ENCODE results near the gene AFAP1. TPM values are rescaled to one million over a fixed set of nuclear protein-coding genes. Genes with fewer than 3 reads are reported as not detected.

AFAP1 gene
- total and polyA plus RNA-seq, 2 donors (not counting 3 experiments of a cell fraction or from before 2014, with no cell fraction given) = 32.3 to 103 TPM

GRCh38 chr4:7737268-7737645, 202.4 kb downstream of the AFAP1 start:
- no peaks in the 10 kb centered on the region for H3K9me1 ChIP-seq (replicated peaks; ENCODE audit: control insufficient read depth, extremely low read depth, insufficient read depth, low read length)
- no peaks in the 10 kb centered on the region for H3K79me2 ChIP-seq (ENCODE audit: control insufficient read depth, insufficient read depth, low read length)
- no peak for FAIRE-seq
- no peaks in the 10 kb centered on the region for H3K36me3 ChIP-seq (ENCODE audit: control insufficient read depth in 2 of 2, extremely low read depth in 1 of 2, insufficient read depth in 2 of 2, low read length in 2 of 2)
- H3K27me3 ChIP-seq (ENCODE audit: control insufficient read depth in 2 of 2, insufficient read depth in 2 of 2, low read length in 2 of 2) = peaks cover 0 to 3% of the 10 kb centered on the region in 2 experiments
- no peaks in the 10 kb centered on the region for H3K4me1 ChIP-seq (ENCODE audit: control insufficient read depth, extremely low read depth, insufficient read depth, low read length)
- H2AFZ ChIP-seq (ENCODE audit: low read depth, low read length) = no peak overlapping the region
- POLR2A ChIA-PET = no interaction called here
- dilution Hi-C loops (cut with MboI; ENCODE audit: extremely low pct_ligation_motif_present, low sequenced_read_pairs) = no loop called here
- intact Hi-C loops (cut with micrococcal nuclease) = no loop called here
- H3K4me2 ChIP-seq (ENCODE audit: insufficient read depth, low read length) = no peak overlapping the region
- no peak overlapping the region for H3K27ac ChIP-seq (ENCODE audit: insufficient read depth, low read depth, low read length)
- H4K20me1 ChIP-seq (replicated peaks; ENCODE audit: control insufficient read depth, extremely low read depth, insufficient read depth, low read length) = no peaks in the 10 kb centered on the region
- CTCF ChIA-PET = no interaction called here
- no peak for DNase-seq (ENCODE audit: low read depth, low spot score)
- no TSS peak for BruUV-seq (replicated peaks)
- no peaks in the 10 kb centered on the region for H3K9me3 ChIP-seq (replicated peaks; ENCODE audit: control insufficient read depth, insufficient read depth, low read length)
- no peak overlapping the region for H3K4me3 ChIP-seq (replicated peaks in 1 of 3; ENCODE audit: insufficient read depth in 1 of 3, low read depth in 1 of 3, low read length in 3 of 3)
- no peak overlapping the region for H3K9ac ChIP-seq (replicated peaks; ENCODE audit: extremely low read depth, insufficient read depth, low read length)
- TF ChIP-seq FOS (IDR thresholded peaks at IDR 0.05; ENCODE audit: borderline replicate concordance, insufficient read depth, low read length) = no peak
- TF ChIP-seq MAX (IDR thresholded peaks at IDR 0.05; ENCODE audit: insufficient read depth, insufficient read length) = no peak

- TF ChIP-seq POLR2AphosphoS5 (IDR thresholded peaks at IDR 0.05; ENCODE audit: insufficient read depth, low read depth, low read length) (no peak), FOS (IDR thresholded peaks at IDR 0.05; ENCODE audit: borderline replicate concordance, insufficient read depth, low read length) (peak; percentile 17)
- no peak overlapping the region for H3K9ac ChIP-seq (replicated peaks; ENCODE audit: extremely low read depth, insufficient read depth, low read length)
- H3K79me2 ChIP-seq (ENCODE audit: control insufficient read depth, insufficient read depth, low read length) = no peaks in the 10 kb centered on the region
- FAIRE-seq = no peak
- H3K4me1 ChIP-seq (ENCODE audit: control insufficient read depth, extremely low read depth, insufficient read depth, low read length) = no peaks in the 10 kb centered on the region
- POLR2A ChIA-PET = no interaction called here
- peaks cover 0 to 3% of the 10 kb centered on the region in 2 experiments for H3K27me3 ChIP-seq (ENCODE audit: control insufficient read depth in 2 of 2, insufficient read depth in 2 of 2, low read length in 2 of 2)
- H3K36me3 ChIP-seq (ENCODE audit: control insufficient read depth in 2 of 2, extremely low read depth in 1 of 2, insufficient read depth in 2 of 2, low read length in 2 of 2) = no peaks in the 10 kb centered on the region
- no peak overlapping the region for H3K27ac ChIP-seq (ENCODE audit: insufficient read depth, low read depth, low read length)
- no peak overlapping the region for H3K4me3 ChIP-seq (replicated peaks in 1 of 3; ENCODE audit: insufficient read depth in 1 of 3, low read depth in 1 of 3, low read length in 3 of 3)
- BruUV-seq (replicated peaks) = no TSS peak
- H4K20me1 ChIP-seq (replicated peaks; ENCODE audit: control insufficient read depth, extremely low read depth, insufficient read depth, low read length) = no peaks in the 10 kb centered on the region
- no peaks in the 10 kb centered on the region for H3K9me1 ChIP-seq (replicated peaks; ENCODE audit: control insufficient read depth, extremely low read depth, insufficient read depth, low read length)
- H3K4me2 ChIP-seq (ENCODE audit: insufficient read depth, low read length) = no peak overlapping the region
- CTCF ChIA-PET = interaction anchor here (1.0 to 1.6 kb wide), 2 partner anchors 17 to 66 kb away, joined by 3 read pairs; no protein-coding TSS in a partner anchor
- dilution Hi-C loops (cut with MboI; ENCODE audit: extremely low pct_ligation_motif_present, low sequenced_read_pairs) = no loop called here
- intact Hi-C loops (cut with micrococcal nuclease) = no loop called here
- DNase-seq (ENCODE audit: low read depth, low spot score) = no peak
- no peak overlapping the region for H2AFZ ChIP-seq (ENCODE audit: low read depth, low read length)
- no peaks in the 10 kb centered on the region for H3K9me3 ChIP-seq (replicated peaks; ENCODE audit: control insufficient read depth, insufficient read depth, low read length)
Observed at GRCh38 chr4:7736436-7737267, 203.0 kb downstream of the AFAP1 start.
